ENCODE results near the gene GSK3B.

Gene GSK3B

GRCh38 chr3:119783883-119784282 is 310.4 kb downstream of the GSK3B start:
- FAIRE-seq (no peak), DNase-seq (ENCODE audit: low spot score) (no peak)

DNA sequence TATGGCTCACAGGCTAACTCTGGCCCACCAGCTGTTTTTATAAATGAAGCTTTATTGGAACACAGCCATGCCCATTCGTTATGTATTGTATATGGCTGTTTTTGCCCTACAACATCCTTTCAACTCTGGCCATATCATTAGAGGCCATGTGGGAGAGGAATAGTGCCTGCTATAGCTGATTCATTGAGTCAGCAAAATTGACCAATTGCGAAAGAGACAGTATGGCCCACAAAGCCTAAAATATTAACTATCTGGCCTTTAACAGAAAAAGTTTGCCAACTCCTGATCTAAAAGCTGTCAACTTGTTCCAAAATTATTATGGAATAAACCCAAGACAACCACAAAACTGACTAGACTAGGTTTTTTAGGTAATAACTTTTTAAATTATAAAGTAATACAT is 311.0 kb downstream of the GSK3B start:
- no peak for DNase-seq (ENCODE audit: low spot score)
- FAIRE-seq: no peak

GRCh38 chr3:119782460-119782859 is 311.8 kb downstream of the GSK3B start:
- DNase-seq (ENCODE audit: low spot score) (no peak), FAIRE-seq (no peak)

DNA sequence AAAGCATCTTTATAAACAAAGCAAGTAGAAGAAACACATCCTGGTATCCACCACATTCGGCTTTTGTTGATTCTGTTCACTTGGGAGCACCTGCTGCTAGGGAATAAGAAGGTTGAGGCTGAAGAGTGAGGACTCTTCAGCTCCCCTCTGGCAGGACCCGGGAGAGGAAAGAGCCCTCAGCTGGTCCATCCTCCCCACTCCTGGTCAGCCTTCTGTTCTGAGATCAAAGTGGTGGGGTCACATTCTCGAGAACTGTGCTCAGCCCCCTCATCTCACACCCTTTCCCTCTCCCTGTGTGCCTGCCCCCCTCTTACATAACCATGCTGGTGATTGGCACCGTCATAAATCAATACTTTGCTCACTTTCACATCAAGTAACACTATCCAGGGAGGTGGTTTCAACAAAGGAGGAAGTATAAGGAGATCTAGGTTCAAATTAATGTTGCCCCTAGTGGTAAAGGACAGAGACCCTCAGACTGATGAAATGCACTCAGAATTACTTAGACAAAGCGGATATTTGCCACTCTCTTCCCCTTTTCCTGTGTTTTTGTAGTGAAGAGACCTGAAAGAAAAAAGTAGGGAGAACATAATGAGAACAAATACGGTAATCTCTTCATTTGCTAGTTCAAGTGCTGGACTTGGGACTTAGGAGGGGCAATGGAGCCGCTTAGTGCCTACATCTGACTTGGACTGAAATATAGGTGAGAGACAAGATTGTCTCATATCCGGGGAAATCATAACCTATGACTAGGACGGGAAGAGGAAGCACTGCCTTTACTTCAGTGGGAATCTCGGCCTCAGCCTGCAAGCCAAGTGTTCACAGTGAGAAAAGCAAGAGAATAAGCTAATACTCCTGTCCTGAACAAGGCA is 312.7 kb downstream of the GSK3B start, which contains the start of gene NR1I2:
Gene NR1I2 (plus strand): TSS at position 772 of the 869 bp plus-strand sequence.
- no peak for FAIRE-seq
- no peak for DNase-seq (ENCODE audit: low spot score)

GRCh38 chr3:119779731-119780383 is 314.4 kb downstream of the GSK3B start:
- FAIRE-seq (no peak), DNase-seq (ENCODE audit: low spot score) (no peak)

DNA sequence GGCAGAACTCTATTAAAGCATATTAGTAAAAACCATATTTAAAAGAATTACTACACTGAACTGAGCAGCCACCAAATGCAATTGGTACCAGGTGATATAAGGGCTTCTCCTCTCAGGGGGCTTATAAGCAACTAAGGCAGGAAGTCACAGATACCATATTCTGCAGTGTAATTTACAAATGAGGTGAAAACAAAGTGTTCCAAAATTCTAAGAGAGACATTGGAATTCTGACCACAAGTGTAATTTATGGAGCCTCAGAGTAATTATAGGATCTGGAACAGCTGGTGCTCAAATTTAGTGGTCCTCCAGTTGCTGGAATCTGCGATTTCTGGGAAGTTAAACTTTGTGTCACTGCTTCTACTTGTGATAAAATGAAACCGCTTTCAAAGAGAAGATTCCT is 315.4 kb downstream of the GSK3B start:
- DNase-seq (ENCODE audit: low spot score) (no peak), FAIRE-seq (no peak)

DNA sequence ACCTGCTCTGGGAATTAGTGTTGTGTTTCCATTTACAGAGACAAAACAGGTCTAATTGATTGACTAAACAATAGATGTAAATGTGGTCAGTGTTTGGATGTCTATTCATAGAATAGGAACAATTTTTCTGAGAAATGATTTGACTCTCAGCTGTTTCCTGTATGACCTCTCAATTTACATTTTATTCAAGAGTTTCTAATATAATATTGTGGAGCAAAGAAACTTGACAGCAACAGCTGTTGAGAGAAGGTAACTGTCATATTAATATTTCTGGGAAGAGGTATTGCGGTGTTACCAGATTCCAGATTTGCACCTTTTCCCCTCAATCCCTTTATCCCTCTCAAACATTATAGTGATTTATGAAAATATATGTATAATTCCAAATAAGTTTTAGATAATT is 316.1 kb downstream of the GSK3B start:
- DNase-seq (ENCODE audit: low spot score) (no peak), FAIRE-seq (no peak)

GRCh38 chr3:119776304-119776703 is 317.9 kb downstream of the GSK3B start:
- no peak for FAIRE-seq

DNA sequence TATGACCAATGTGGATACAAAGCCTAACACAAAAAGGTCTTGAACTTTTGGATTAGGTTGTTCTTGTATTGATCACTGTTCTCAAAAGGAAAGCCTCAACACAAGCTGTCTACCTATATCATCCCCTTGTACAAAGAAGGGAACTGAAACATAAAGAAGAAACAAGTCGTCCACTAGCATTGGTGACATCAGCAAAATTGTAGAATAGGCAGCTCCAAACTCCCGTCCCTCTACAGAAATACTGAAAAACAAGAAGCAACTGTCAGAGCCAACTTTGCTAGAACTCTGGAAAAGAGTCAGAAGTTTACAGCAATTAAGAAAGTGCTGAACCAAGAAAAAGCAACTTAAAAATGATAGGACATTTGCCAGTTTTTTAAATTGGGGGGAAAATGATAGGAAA is 319.8 kb downstream of the GSK3B start:
- DNase-seq (ENCODE audit: low spot score) (no peak), FAIRE-seq (no peak)

More at GRCh38 chr3:119776304-119776703, 317.9 kb downstream of the GSK3B start:
- DNase-seq (ENCODE audit: low spot score): no peak
